HEK293 (cell line): ENCODE data around the gene NLGN1.

ENCODE experiments used
- CTCF ChIA-PET: fragments of 350-600 bp; formaldehyde crosslinking; extraction: SDS; loops from one replicate; lab custom pipeline; 2021; ENCODE audit warnings: antibody characterized with exemption; lab: Yijun Ruan, JAX
- POLR2A ChIA-PET: fragments of 300-600 bp; formaldehyde crosslinking; extraction: SDS; loops from one replicate; lab custom pipeline; 2020; ENCODE audit warnings: antibody characterized with exemption, inconsistent platforms; lab: Yijun Ruan, JAX
- H3K27ac ChIP-seq: fragments of 200-500 bp; sonication (Bioruptor generic); 2 replicates; pipeline ENCODE4 v1.5.1; 2014; ENCODE audit warnings: low read depth, low read length, control low read depth, inconsistent platforms; ENCODE audit errors: extremely low read depth
- H3K36me3 ChIP-seq, 2 experiments: fragments of 200-500 bp in 1 of 2; sonication (Bioruptor generic) in 1 of 2; 1 replicate in 1 of 2; 2 replicates in 1 of 2; pipeline ENCODE4 v1.5.1; 2014 to 2017; ENCODE audit warnings: inconsistent platforms in 2 of 2, low read length in 2 of 2; ENCODE audit not compliant: control insufficient read depth in 2 of 2, insufficient read depth in 1 of 2
- H3K4me1 ChIP-seq: fragments of 200-500 bp; sonication (Bioruptor generic); 2 replicates; pipeline ENCODE4 v1.5.1; 2014; ENCODE audit warnings: mild to moderate bottlenecking, low read length, inconsistent platforms; ENCODE audit not compliant: control insufficient read depth, insufficient read depth
- H3K4me3 ChIP-seq: 2 replicates; pipeline ENCODE4 v1.5.1; 2011; ENCODE audit warnings: low read depth, mild to moderate bottlenecking, control low read depth, low read length, moderate library complexity
- H3K9me3 ChIP-seq: fragments of 200-500 bp; sonication (Bioruptor generic); 2 replicates; pipeline ENCODE4 v1.5.1; 2014; ENCODE audit warnings: low read depth, low read length, inconsistent platforms; ENCODE audit not compliant: control insufficient read depth, insufficient read depth
- GFI1B ChIP-seq: fragments of 450-650 bp; formaldehyde crosslinking; IDR thresholded peaks from 2 replicates; pipeline ENCODE4 v1.5.1; 2016; ENCODE audit warnings: missing biosample characterization, missing genetic modification characterization
- INSM2 ChIP-seq: fragments of 450-650 bp; formaldehyde crosslinking; IDR thresholded peaks from 2 replicates; pipeline ENCODE4 v1.5.1; 2016; ENCODE audit warnings: missing biosample characterization, missing genetic modification characterization
- KLF9 ChIP-seq: fragments of 450-650 bp; formaldehyde crosslinking; IDR thresholded peaks from 2 replicates; pipeline ENCODE4 v1.5.1; 2016; ENCODE audit warnings: missing biosample characterization, missing genetic modification characterization, low read depth
- MYNN ChIP-seq: fragments of 450-650 bp; formaldehyde crosslinking; IDR thresholded peaks from 2 replicates; pipeline ENCODE4 v1.5.1; 2016; ENCODE audit warnings: missing biosample characterization, missing genetic modification characterization, borderline replicate concordance
- PBX3 ChIP-seq: sonication (generic); formaldehyde crosslinking; IDR thresholded peaks from 2 replicates; pipeline ENCODE4 v1.8.1; 2022; ENCODE audit warnings: mild to moderate bottlenecking, moderate library complexity, missing genetic modification reagents
- WT1 ChIP-seq: fragments of 450-650 bp; formaldehyde crosslinking; IDR thresholded peaks from 2 replicates; pipeline ENCODE4 v1.5.1; 2016; ENCODE audit warnings: missing biosample characterization, missing genetic modification characterization
- ZBTB11 ChIP-seq: fragments of 450-650 bp; formaldehyde crosslinking; conservative IDR thresholded peaks from 2 replicates; pipeline ENCODE4 v1.5.1; 2016; ENCODE audit warnings: low read depth, missing biosample characterization, missing genetic modification characterization
- ZBTB21 ChIP-seq: fragments of 450-650 bp; formaldehyde crosslinking; IDR thresholded peaks from 2 replicates; pipeline ENCODE4 v1.5.1; 2017; ENCODE audit warnings: missing biosample characterization, missing genetic modification characterization
- ZBTB48 ChIP-seq: fragments of 450-650 bp; formaldehyde crosslinking; IDR thresholded peaks from 2 replicates; pipeline ENCODE4 v1.5.1; 2016; ENCODE audit warnings: missing biosample characterization, missing genetic modification characterization
- ZNF10 ChIP-seq: fragments of 450-650 bp; formaldehyde crosslinking; IDR thresholded peaks from 2 replicates; pipeline ENCODE4 v1.5.1; 2017; ENCODE audit warnings: missing biosample characterization, missing genetic modification characterization
- ZNF184 ChIP-seq: fragments of 450-650 bp; IDR thresholded peaks from 2 replicates; pipeline ENCODE4 v1.5.1; 2018; ENCODE audit warnings: missing biosample characterization, mild to moderate bottlenecking, missing genetic modification characterization
- ZNF24 ChIP-seq: fragments of 450-650 bp; formaldehyde crosslinking; IDR thresholded peaks from 2 replicates; pipeline ENCODE4 v1.5.1; 2016; ENCODE audit warnings: missing biosample characterization, missing genetic modification characterization
- ZNF426 ChIP-seq: fragments of 450-650 bp; formaldehyde crosslinking; IDR thresholded peaks from 2 replicates; pipeline ENCODE4 v1.5.1; 2017; ENCODE audit warnings: missing biosample characterization, missing genetic modification characterization, mild to moderate bottlenecking, inconsistent platforms, moderate library complexity
- ZNF530 ChIP-seq: fragments of 450-650 bp; formaldehyde crosslinking; IDR thresholded peaks from 2 replicates; pipeline ENCODE4 v1.5.1; 2016; ENCODE audit warnings: low read depth, missing biosample characterization, missing genetic modification characterization
- ZNF596 ChIP-seq: fragments of 450-650 bp; IDR thresholded peaks from 2 replicates; pipeline ENCODE4 v1.5.0; 2018; ENCODE audit warnings: missing biosample characterization, mild to moderate bottlenecking, missing genetic modification characterization, moderate library complexity
- ZNF624 ChIP-seq: fragments of 450-650 bp; formaldehyde crosslinking; IDR thresholded peaks from 2 replicates; pipeline ENCODE4 v1.5.1; 2017; ENCODE audit warnings: missing biosample characterization, missing genetic modification characterization
- ZNF654 ChIP-seq: fragments of 450-650 bp; formaldehyde crosslinking; IDR thresholded peaks from 2 replicates; pipeline ENCODE4 v1.5.1; 2016; ENCODE audit warnings: low read depth, missing biosample characterization, missing genetic modification characterization
- ZNF660 ChIP-seq: fragments of 450-650 bp; IDR thresholded peaks from 2 replicates; pipeline ENCODE4 v1.5.1; 2018; ENCODE audit warnings: missing biosample characterization, mild to moderate bottlenecking, missing genetic modification characterization
- ZNF664 ChIP-seq: fragments of 450-650 bp; formaldehyde crosslinking; IDR thresholded peaks from 2 replicates; pipeline ENCODE4 v1.5.1; 2016; ENCODE audit warnings: missing biosample characterization, missing genetic modification characterization
- ZNF768 ChIP-seq: fragments of 450-650 bp; formaldehyde crosslinking; IDR thresholded peaks from 2 replicates; pipeline ENCODE4 v1.5.1; 2018; ENCODE audit warnings: missing biosample characterization, mild to moderate bottlenecking, missing genetic modification characterization
- ZNF785 ChIP-seq: fragments of 450-650 bp; formaldehyde crosslinking; IDR thresholded peaks from 2 replicates; pipeline ENCODE4 v1.5.1; 2016; ENCODE audit warnings: missing biosample characterization, missing genetic modification characterization
- ZNF830 ChIP-seq: fragments of 450-650 bp; IDR thresholded peaks from 2 replicates; pipeline ENCODE4 v1.5.0; 2018; ENCODE audit warnings: missing biosample characterization, missing genetic modification characterization, low read depth, mild to moderate bottlenecking, moderate library complexity
- ZSCAN18 ChIP-seq: fragments of 450-650 bp; formaldehyde crosslinking; IDR thresholded peaks from 2 replicates; pipeline ENCODE4 v1.5.1; 2016; ENCODE audit warnings: missing biosample characterization, missing genetic modification characterization
- ZSCAN30 ChIP-seq: fragments of 450-650 bp; IDR thresholded peaks from 2 replicates; pipeline ENCODE4 v1.5.1; 2018; ENCODE audit warnings: missing biosample characterization, mild to moderate bottlenecking, missing genetic modification characterization, moderate library complexity

NLGN1 gene

GRCh38 chr3:173773800-173774199 is 376.3 kb downstream of the NLGN1 start:
- ChIA-PET POLR2A (no interaction called here), CTCF (interaction anchor here (0.6 kb wide), 1 partner anchor 401 kb away, joined by 3 read pairs; no protein-coding TSS in a partner anchor)
- Histone ChIP-seq H3K4me1 (no peaks in the 10 kb centered on the region), H3K9me3 (no peaks in the 10 kb centered on the region), H3K4me3 (no peak overlapping the region), H3K27ac (no peak overlapping the region), H3K36me3 (no peaks in the 10 kb centered on the region)
- TF ChIP-seq ZNF24 (tag by site-specific recombination) (no peak), ZNF664 (tag by site-specific recombination) (no peak), ZNF785 (tag by site-specific recombination) (no peak), ZBTB11 (tag by site-specific recombination) (no peak)

- H3K4me3 ChIP-seq = no peak overlapping the region
- CTCF ChIA-PET = interaction anchor here (0.5 kb wide), 1 partner anchor 177 kb away, joined by 3 read pairs; no protein-coding TSS in a partner anchor
- no peak for TF ChIP-seq ZNF10
- no peak for TF ChIP-seq WT1 (tag by site-specific recombination)
- POLR2A ChIA-PET = no interaction called here
- H3K9me3 ChIP-seq = no peaks in the 10 kb centered on the region
- no peaks in the 10 kb centered on the region for H3K36me3 ChIP-seq
- no peak overlapping the region for H3K27ac ChIP-seq
- H3K4me1 ChIP-seq = no peaks in the 10 kb centered on the region
These were observed 376.8 kb downstream of the NLGN1 start for GRCh38 chr3:173774294-173774693.

- POLR2A ChIA-PET = no interaction called here
- no peaks in the 10 kb centered on the region for H3K9me3 ChIP-seq
- CTCF ChIA-PET = interaction anchor here (0.6 kb wide), 1 partner anchor 278 kb away, joined by 3 read pairs; no protein-coding TSS in a partner anchor
- no peak overlapping the region for H3K27ac ChIP-seq
- TF ChIP-seq ZNF654 (tag by site-specific recombination) (no peak), KLF9 (no peak), ZNF426 (no peak), ZBTB48 (tag by site-specific recombination) (no peak), MYNN (no peak), ZNF530 (no peak), ZNF184 (no peak), GFI1B (tag by site-specific recombination) (no peak), INSM2 (no peak), ZNF624 (tag by site-specific recombination) (no peak), ZNF830 (tag by site-specific recombination) (no peak), PBX3 (CRISPR knock-in tag) (no peak), ZBTB21 (tag by site-specific recombination) (no peak), ZSCAN18 (no peak), ZNF768 (no peak), ZNF596 (tag by site-specific recombination) (no peak), ZSCAN30 (no peak), ZNF660 (tag by site-specific recombination) (no peak)
- H3K4me1 ChIP-seq = no peaks in the 10 kb centered on the region
- no peak overlapping the region for H3K4me3 ChIP-seq
- no peaks in the 10 kb centered on the region for H3K36me3 ChIP-seq
These were observed 380.7 kb downstream of the NLGN1 start for GRCh38 chr3:173778251-173778650.
